ENCODE data around the gene SLC9A9.

DNA sequence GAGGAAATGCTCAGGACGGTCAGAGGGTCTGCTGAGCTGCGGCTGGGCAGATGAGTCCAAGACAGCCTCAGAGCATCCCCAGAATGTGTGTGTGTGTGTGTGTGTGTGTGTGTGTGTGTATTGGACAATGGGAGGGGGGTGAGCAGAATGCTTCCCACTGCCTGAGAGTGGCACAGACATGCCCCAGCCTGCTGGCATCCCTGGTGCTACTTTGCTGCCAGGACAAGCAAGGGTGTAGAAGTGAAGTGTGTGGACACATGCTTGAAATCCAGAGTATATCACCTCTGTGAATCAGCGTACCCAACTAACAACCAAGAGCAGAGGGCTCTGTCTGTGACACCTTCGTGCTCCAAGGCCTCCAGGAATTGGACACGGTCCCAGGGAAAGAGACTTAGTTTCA is 76.3 kb downstream of the SLC9A9 start:
- TF ChIP-seq EZH2 (IDR thresholded peaks at IDR 0.05; ENCODE audit: borderline replicate concordance, insufficient read depth, low read length, poor library complexity, severe bottlenecking): no peak
- TF ChIP-seq, protein P1, sequence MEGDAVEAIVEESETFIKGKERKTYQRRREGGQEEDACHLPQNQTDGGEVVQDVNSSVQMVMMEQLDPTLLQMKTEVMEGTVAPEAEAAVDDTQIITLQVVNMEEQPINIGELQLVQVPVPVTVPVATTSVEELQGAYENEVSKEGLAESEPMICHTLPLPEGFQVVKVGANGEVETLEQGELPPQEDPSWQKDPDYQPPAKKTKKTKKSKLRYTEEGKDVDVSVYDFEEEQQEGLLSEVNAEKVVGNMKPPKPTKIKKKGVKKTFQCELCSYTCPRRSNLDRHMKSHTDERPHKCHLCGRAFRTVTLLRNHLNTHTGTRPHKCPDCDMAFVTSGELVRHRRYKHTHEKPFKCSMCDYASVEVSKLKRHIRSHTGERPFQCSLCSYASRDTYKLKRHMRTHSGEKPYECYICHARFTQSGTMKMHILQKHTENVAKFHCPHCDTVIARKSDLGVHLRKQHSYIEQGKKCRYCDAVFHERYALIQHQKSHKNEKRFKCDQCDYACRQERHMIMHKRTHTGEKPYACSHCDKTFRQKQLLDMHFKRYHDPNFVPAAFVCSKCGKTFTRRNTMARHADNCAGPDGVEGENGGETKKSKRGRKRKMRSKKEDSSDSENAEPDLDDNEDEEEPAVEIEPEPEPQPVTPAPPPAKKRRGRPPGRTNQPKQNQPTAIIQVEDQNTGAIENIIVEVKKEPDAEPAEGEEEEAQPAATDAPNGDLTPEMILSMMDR (IDR thresholded peaks at IDR 0.05; ENCODE audit: poor library complexity, severe bottlenecking): no peak
- TF ChIP-seq, protein P2, sequence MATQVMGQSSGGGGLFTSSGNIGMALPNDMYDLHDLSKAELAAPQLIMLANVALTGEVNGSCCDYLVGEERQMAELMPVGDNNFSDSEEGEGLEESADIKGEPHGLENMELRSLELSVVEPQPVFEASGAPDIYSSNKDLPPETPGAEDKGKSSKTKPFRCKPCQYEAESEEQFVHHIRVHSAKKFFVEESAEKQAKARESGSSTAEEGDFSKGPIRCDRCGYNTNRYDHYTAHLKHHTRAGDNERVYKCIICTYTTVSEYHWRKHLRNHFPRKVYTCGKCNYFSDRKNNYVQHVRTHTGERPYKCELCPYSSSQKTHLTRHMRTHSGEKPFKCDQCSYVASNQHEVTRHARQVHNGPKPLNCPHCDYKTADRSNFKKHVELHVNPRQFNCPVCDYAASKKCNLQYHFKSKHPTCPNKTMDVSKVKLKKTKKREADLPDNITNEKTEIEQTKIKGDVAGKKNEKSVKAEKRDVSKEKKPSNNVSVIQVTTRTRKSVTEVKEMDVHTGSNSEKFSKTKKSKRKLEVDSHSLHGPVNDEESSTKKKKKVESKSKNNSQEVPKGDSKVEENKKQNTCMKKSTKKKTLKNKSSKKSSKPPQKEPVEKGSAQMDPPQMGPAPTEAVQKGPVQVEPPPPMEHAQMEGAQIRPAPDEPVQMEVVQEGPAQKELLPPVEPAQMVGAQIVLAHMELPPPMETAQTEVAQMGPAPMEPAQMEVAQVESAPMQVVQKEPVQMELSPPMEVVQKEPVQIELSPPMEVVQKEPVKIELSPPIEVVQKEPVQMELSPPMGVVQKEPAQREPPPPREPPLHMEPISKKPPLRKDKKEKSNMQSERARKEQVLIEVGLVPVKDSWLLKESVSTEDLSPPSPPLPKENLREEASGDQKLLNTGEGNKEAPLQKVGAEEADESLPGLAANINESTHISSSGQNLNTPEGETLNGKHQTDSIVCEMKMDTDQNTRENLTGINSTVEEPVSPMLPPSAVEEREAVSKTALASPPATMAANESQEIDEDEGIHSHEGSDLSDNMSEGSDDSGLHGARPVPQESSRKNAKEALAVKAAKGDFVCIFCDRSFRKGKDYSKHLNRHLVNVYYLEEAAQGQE (IDR thresholded peaks at IDR 0.05; ENCODE audit: borderline replicate concordance): no peak
- no peak for TF ChIP-seq POLR2AphosphoS5 (IDR thresholded peaks at IDR 0.05)
- TF ChIP-seq EP300 (conservative IDR thresholded peaks at IDR 0.05; ENCODE audit: poor library complexity, severe bottlenecking): no peak
